HCT116 (cell line): Measurements from ENCODE around the gene CLASP2. TPM values are rescaled to one million over a fixed set of nuclear protein-coding genes. Genes with fewer than 3 reads are reported as not detected.

ENCODE experiments used
- ATAC-seq: fragments of 200-7000 bp; cut with Tn5 transposase; 2 replicates; pipeline ENCODE4 v1.9.1; 2020; ENCODE audit warnings: mild to moderate bottlenecking, moderate library complexity
- BruUV-seq: library from RNA; stranded (reverse); fragments of 400-500 nt; replicated peaks from 2 replicates; lab custom pipeline; 2021; lab: Mats Ljungman, UMichigan
- CTCF ChIA-PET: fragments of 300-600 bp; sonication (Branson Sonifier 250); formaldehyde crosslinking; loops from one replicate; lab custom pipeline; 2021; ENCODE audit warnings: antibody characterized with exemption; lab: Charles Lee
- POLR2A ChIA-PET: fragments of 300-600, 350-600 bp; sonication (Branson Sonifier 250); formaldehyde crosslinking; loops from one replicate; lab custom pipeline; 2021; ENCODE audit warnings: antibody characterized with exemption; lab: Charles Lee
- RAD21 ChIA-PET, 2 experiments: fragments of 300-600 bp; sonication (Branson Sonifier 250); formaldehyde crosslinking; loops; one replicate each; lab custom pipeline; 2023; ENCODE audit warnings: low total read pairs in 2 of 2; ENCODE audit not compliant: uncharacterized antibody in 2 of 2, unreplicated experiment in 2 of 2, low non-redundant PET in 1 of 2; lab: Charles Lee
- DNase-seq: peaks from one replicate; pipeline ENCODE4 v3.0.0-alpha.2; 2010; ENCODE audit warnings: low read depth, low spot score
- H2AFZ ChIP-seq: fragments of 200-600 bp; shearing (Covaris generic), sonication (generic); 2 replicates; pipeline ENCODE4 v1.6.1; 2017; ENCODE audit warnings: low read depth, mixed run types, mixed read lengths, antibody characterized with exemption, low read length; ENCODE audit not compliant: poor library complexity, severe bottlenecking
- H3K27ac ChIP-seq: 2 replicates; pipeline ENCODE4 v1.5.1; 2012; ENCODE audit warnings: low read depth, low read length
- H3K27me3 ChIP-seq: fragments of 200-600 bp; sonication (generic); 2 replicates; pipeline ENCODE4 v1.6.1; 2016; ENCODE audit warnings: mixed run types, low read length, mixed read lengths; ENCODE audit not compliant: insufficient read depth
- H3K36me3 ChIP-seq, 2 experiments: fragments of 200-500 bp in 1 of 2; fragments of 200-600 bp in 1 of 2; sonication (Bioruptor generic) in 1 of 2; sonication (generic) in 1 of 2; 2 replicates each; pipeline versions ENCODE4 v1.5.1 to v1.6.1; 2014 to 2016; ENCODE audit warnings: low read length in 2 of 2, inconsistent platforms in 1 of 2, mixed read lengths in 1 of 2, mixed run types in 1 of 2; ENCODE audit not compliant: insufficient read depth in 2 of 2, control insufficient read depth in 1 of 2
- H3K4me1 ChIP-seq, 2 experiments: fragments of 200-600 bp in 1 of 2; sonication (generic) in 1 of 2; 2 replicates each; pipeline versions ENCODE4 v1.5.1 to v1.6.1; 2012 to 2017; ENCODE audit warnings: low read length in 2 of 2, inconsistent platforms in 1 of 2, mild to moderate bottlenecking in 1 of 2, mixed read lengths in 1 of 2, mixed run types in 1 of 2, moderate library complexity in 1 of 2; ENCODE audit not compliant: insufficient read depth in 2 of 2, control insufficient read depth in 1 of 2
- H3K4me2 ChIP-seq: fragments of 200-600 bp; sonication (generic); 2 replicates; pipeline ENCODE4 v1.6.1; 2017; ENCODE audit warnings: mixed run types, low read length, mixed read lengths
- H3K4me3 ChIP-seq, 2 experiments: fragments of 200-600 bp in 1 of 2; sonication (generic) in 1 of 2; replicated peaks in 1 of 2; 2 replicates each; pipeline ENCODE4 v1.5.1; 2011 to 2016; ENCODE audit warnings: low read length in 2 of 2, control low read depth in 1 of 2, low read depth in 1 of 2, mild to moderate bottlenecking in 1 of 2, mixed read lengths in 1 of 2, mixed run types in 1 of 2
- H3K79me2 ChIP-seq: fragments of 200-600 bp; sonication (generic); 2 replicates; pipeline ENCODE4 v1.6.1; 2017; ENCODE audit warnings: mild to moderate bottlenecking, mixed run types, low read length, moderate library complexity, mixed read lengths; ENCODE audit not compliant: insufficient read depth
- H3K9ac ChIP-seq: fragments of 200-600 bp; sonication (generic); 2 replicates; pipeline ENCODE4 v1.6.1; 2016; ENCODE audit warnings: low read length, mixed read lengths
- H3K9me2 ChIP-seq: fragments of 200-600 bp; sonication (generic), shearing (Covaris generic); 2 replicates; pipeline ENCODE4 v1.6.1; 2017; ENCODE audit warnings: mixed run types, mild to moderate bottlenecking, moderate library complexity; ENCODE audit not compliant: insufficient read depth
- H3K9me3 ChIP-seq, 2 experiments: fragments of 200-500 bp in 1 of 2; fragments of 200-600 bp in 1 of 2; sonication (Bioruptor generic) in 1 of 2; sonication (generic) in 1 of 2; 2 replicates each; pipeline ENCODE4 v1.6.1; 2014 to 2017; ENCODE audit warnings: low read length in 2 of 2, mixed read lengths in 2 of 2, inconsistent platforms in 1 of 2, low read depth in 1 of 2, mild to moderate bottlenecking in 1 of 2, mixed run types in 1 of 2, moderate library complexity in 1 of 2; ENCODE audit not compliant: control insufficient read depth in 1 of 2, insufficient read depth in 1 of 2
- H4K20me1 ChIP-seq: fragments of 200-600 bp; sonication (generic), shearing (Covaris generic); 2 replicates; pipeline ENCODE4 v1.6.1; 2017; ENCODE audit warnings: mixed run types, mild to moderate bottlenecking, moderate library complexity; ENCODE audit not compliant: insufficient read depth
- ATF3 ChIP-seq: IDR thresholded peaks from 2 replicates; pipeline ENCODE4 v1.6.1; 2012
- CBX3 ChIP-seq: IDR thresholded peaks from 2 replicates; pipeline ENCODE4 v1.6.1; 2012; ENCODE audit warnings: low read depth
- EGR1 ChIP-seq: IDR thresholded peaks from 2 replicates; pipeline ENCODE4 v1.6.1; 2012; ENCODE audit warnings: low read depth
- ELF1 ChIP-seq: IDR thresholded peaks from 2 replicates; pipeline ENCODE4 v1.6.1; 2012; ENCODE audit warnings: low read depth, borderline replicate concordance
- EZH2phosphoT487 ChIP-seq: fragments of 200-600 bp; IDR thresholded peaks from 2 replicates; pipeline ENCODE4 v1.6.1; 2018; ENCODE audit warnings: antibody characterized with exemption, borderline replicate concordance
- JUND ChIP-seq: IDR thresholded peaks from 2 replicates; pipeline ENCODE4 v1.6.1; 2012
- POLR2A ChIP-seq: IDR thresholded peaks from 2 replicates; pipeline ENCODE4 v1.7.0; 2011; ENCODE audit warnings: borderline replicate concordance; ENCODE audit not compliant: insufficient read depth, insufficient read length; ENCODE audit errors: extremely low read depth
- RAD21 ChIP-seq: IDR thresholded peaks from 2 replicates; pipeline ENCODE4 v1.6.1; 2012; ENCODE audit warnings: low read depth, mild to moderate bottlenecking
- SIN3A ChIP-seq: IDR thresholded peaks from 2 replicates; pipeline ENCODE4 v1.6.1; 2012; ENCODE audit warnings: low read depth
- TCF7L2 ChIP-seq: IDR thresholded peaks from 2 replicates; pipeline ENCODE4 v1.7.0; 2011; ENCODE audit warnings: borderline replicate concordance, inconsistent platforms; ENCODE audit not compliant: insufficient read depth, insufficient read length; ENCODE audit errors: extremely low read depth
- YY1 ChIP-seq: IDR thresholded peaks from 2 replicates; pipeline ENCODE4 v1.6.1; 2011; ENCODE audit warnings: low read length, low read depth, moderate library complexity, mild to moderate bottlenecking; ENCODE audit not compliant: insufficient replicate concordance; ENCODE audit errors: extremely low read depth
- ZFX ChIP-seq: fragments of 450-650 bp; IDR thresholded peaks from 2 replicates; pipeline ENCODE4 v1.6.1; 2017
- ZNF274 ChIP-seq: fragments of 200-500 bp; sonication (Bioruptor generic); IDR thresholded peaks from 2 replicates; pipeline ENCODE4 v1.6.1; 2014; ENCODE audit warnings: mild to moderate bottlenecking, low read depth, low read length, inconsistent platforms
- intact Hi-C: fragments of 100-400 bp; cut with micrococcal nuclease; formaldehyde crosslinking; loops from 2 replicates; pipeline ENCODE4 v1.10.0; 2022
- total RNA-seq: library from RNA; stranded (reverse); gene quantifications from one replicate; pipeline ENCODE4 v1.2.1, GENCODE V29; 2021; ENCODE audit not compliant: unreplicated experiment

CLASP2 gene
- total RNA-seq, 1 experiment from 2014 or later, result 36.3 TPM

- H3K9ac ChIP-seq, result no peak overlapping the region
- no peak overlapping the region for H3K27ac ChIP-seq
- TF ChIP-seq YY1 (no peak), POLR2A (no peak), ELF1 (no peak), ATF3 (no peak), SIN3A (no peak), TCF7L2 (no peak), EZH2phosphoT487 (no peak), ZNF274 (no peak)
- intact Hi-C loops, result no loop called here
- no TSS peak for BruUV-seq
- no peaks in the 10 kb centered on the region for H3K79me2 ChIP-seq
- ChIA-PET CTCF (no interaction called here), POLR2A (no interaction called here), RAD21 (no interaction called here)
- no peaks in the 10 kb centered on the region for H4K20me1 ChIP-seq
- no peak overlapping the region for H3K4me3 ChIP-seq
- DNase-seq (no peak), ATAC-seq (no peak)
- H2AFZ ChIP-seq, result peak overlapping the region; percentile 32
- no peaks in the 10 kb centered on the region for H3K4me1 ChIP-seq
- H3K36me3 ChIP-seq, result no peaks in the 10 kb centered on the region
- H3K4me2 ChIP-seq, result no peak overlapping the region
- peaks cover 0 to 10% of the 10 kb centered on the region in 2 experiments; a peak in 2 of 4 replicates for H3K9me3 ChIP-seq
- no peaks in the 10 kb centered on the region for H3K9me2 ChIP-seq
- no peaks in the 10 kb centered on the region for H3K27me3 ChIP-seq
Measured at GRCh38 chr3:33750211-33750548, 32.1 kb upstream of the CLASP2 start.

GRCh38 chr3:33749546-33750210 is 31.6 kb upstream of the CLASP2 start:
- BruUV-seq, result no TSS peak
- peak overlapping the region; percentile 32 for H2AFZ ChIP-seq

More at GRCh38 chr3:33749546-33750210, 31.6 kb upstream of the CLASP2 start:
- intact Hi-C loops, result no loop called here
- no peak overlapping the region for H3K27ac ChIP-seq
- RAD21 ChIA-PET, result no interaction called here
- H3K9me3 ChIP-seq, result peaks cover 0 to 5% of the 10 kb centered on the region in 2 experiments; a peak in 1 of 4 replicates
- CTCF ChIA-PET, result no interaction called here
- DNase-seq (no peak), ATAC-seq (no peak)
- H3K79me2 ChIP-seq, result no peaks in the 10 kb centered on the region
- no peaks in the 10 kb centered on the region for H3K27me3 ChIP-seq
- H3K9me2 ChIP-seq, result no peaks in the 10 kb centered on the region
- POLR2A ChIA-PET, result no interaction called here
- no peak overlapping the region for H3K4me2 ChIP-seq
- no peaks in the 10 kb centered on the region for H3K4me1 ChIP-seq
- H4K20me1 ChIP-seq, result no peaks in the 10 kb centered on the region
- H3K36me3 ChIP-seq, result no peaks in the 10 kb centered on the region
- no peak overlapping the region for H3K4me3 ChIP-seq
- no peak overlapping the region for H3K9ac ChIP-seq
- no peak for TF ChIP-seq RAD21
- TF ChIP-seq EGR1, result no peak
- no peak for TF ChIP-seq JUND
- no peak for TF ChIP-seq ELF1
- TF ChIP-seq ZFX, result no peak
- TF ChIP-seq ZNF274, result no peak
- TF ChIP-seq CBX3, result no peak
- TF ChIP-seq TCF7L2, result no peak
